Mesendoderm (in vitro differentiated cells): Measurements from ENCODE around the gene TMC6. TPM values are rescaled to one million over a fixed set of nuclear protein-coding genes. Genes with fewer than 3 reads are reported as not detected.

Source experiments
- DNase-seq: peaks from one replicate; pipeline ENCODE4 v3.0.0; 2013
- H2AK5ac ChIP-seq: 2 replicates; pipeline ENCODE4 v1.6.1; 2013; ENCODE audit warnings: low read length, inconsistent platforms
- H2BK120ac ChIP-seq: 2 replicates; pipeline ENCODE4 v1.6.1; 2013; ENCODE audit warnings: low read depth, mild to moderate bottlenecking, low read length, moderate library complexity, mixed read lengths
- H2BK15ac ChIP-seq: replicated peaks from 2 replicates; pipeline ENCODE4 v1.6.1; 2013; ENCODE audit warnings: low read depth, mild to moderate bottlenecking, moderate library complexity
- H2BK5ac ChIP-seq: 2 replicates; pipeline ENCODE4 v1.6.1; 2013; ENCODE audit warnings: low read length, inconsistent platforms
- H3K18ac ChIP-seq: 2 replicates; pipeline ENCODE4 v1.6.1; 2013; ENCODE audit warnings: mild to moderate bottlenecking, low read length, mixed read lengths
- H3K23ac ChIP-seq: one replicate; pipeline ENCODE4 v1.6.1; 2013; ENCODE audit warnings: low read length
- H3K27ac ChIP-seq: 2 replicates; pipeline ENCODE4 v1.5.1; 2013; ENCODE audit warnings: low read depth, mild to moderate bottlenecking, inconsistent platforms, low read length, moderate library complexity
- H3K27me3 ChIP-seq: 2 replicates; pipeline ENCODE4 v1.6.1; 2013; ENCODE audit warnings: low read length, control low read depth, mild to moderate bottlenecking, inconsistent platforms; ENCODE audit not compliant: insufficient read depth, poor library complexity
- H3K36me3 ChIP-seq: 2 replicates; pipeline ENCODE4 v1.6.1; 2013; ENCODE audit warnings: low read length, inconsistent platforms; ENCODE audit not compliant: control insufficient read depth, insufficient read depth
- H3K4ac ChIP-seq: one replicate; pipeline ENCODE4 v1.6.1; 2013; ENCODE audit warnings: low read depth, mild to moderate bottlenecking, low read length, moderate library complexity
- H3K4me1 ChIP-seq: 2 replicates; pipeline ENCODE4 v1.6.1; 2013; ENCODE audit warnings: low read depth, low read length, inconsistent platforms; ENCODE audit not compliant: control insufficient read depth
- H3K4me2 ChIP-seq: 2 replicates; pipeline ENCODE4 v1.6.1; 2013; ENCODE audit warnings: low read length
- H3K4me3 ChIP-seq: 2 replicates; pipeline ENCODE4 v1.5.1; 2013; ENCODE audit warnings: mild to moderate bottlenecking, low read length
- H3K56ac ChIP-seq: one replicate; pipeline ENCODE4 v1.6.1; 2013; ENCODE audit warnings: low read length
- H3K79me1 ChIP-seq: 2 replicates; pipeline ENCODE4 v1.6.1; 2013; ENCODE audit warnings: low read length, inconsistent platforms
- H3K79me2 ChIP-seq: 2 replicates; pipeline ENCODE4 v1.6.1; 2013; ENCODE audit warnings: mild to moderate bottlenecking, low read length; ENCODE audit not compliant: control insufficient read depth, insufficient read depth
- H3K9ac ChIP-seq: 2 replicates; pipeline ENCODE4 v1.6.1; 2013; ENCODE audit warnings: low read length, inconsistent platforms
- H4K5ac ChIP-seq: one replicate; pipeline ENCODE4 v1.6.1; 2013; ENCODE audit warnings: low read length
- H4K8ac ChIP-seq: one replicate; pipeline ENCODE4 v1.6.1; 2013; ENCODE audit warnings: low read depth, mild to moderate bottlenecking, control low read depth, low read length, moderate library complexity
- WGBS: extraction: QIAGEN DNeasy Blood & Tissue Kit; methylation state at CpG from one replicate; pipeline ENCODE4 v1.1.7; 2013; ENCODE audit warnings: low lambda C conversion rate, missing lambda C conversion rate; ENCODE audit not compliant: insufficient coverage; ENCODE audit errors: extremely low coverage; 5-methylcytosine and 5-hydroxymethylcytosine counted together
- small RNA-seq: library from polyadenylated mRNA; stranded (forward); fragments of <200 nt; extraction: miRNeasy Mini kit (QIAGEN cat#:217004); gene quantifications from one replicate; pipeline ENCODE3, GENCODE V24; 2013; ENCODE audit not compliant: insufficient read depth

TMC6 gene

GRCh38 chr17:78064708-78065107, 63.8 kb downstream of the TMC6 start:
- no peaks in the 10 kb centered on the region for H3K79me1 ChIP-seq
- no peak overlapping the region for H3K4ac ChIP-seq
- no peak overlapping the region for H3K56ac ChIP-seq
- no peak overlapping the region for H2BK120ac ChIP-seq
- H3K36me3 ChIP-seq, result no peaks in the 10 kb centered on the region
- H3K27me3 ChIP-seq, result no peaks in the 10 kb centered on the region
- H3K4me3 ChIP-seq, result no peak overlapping the region
- H4K8ac ChIP-seq, result no peak overlapping the region
- no peak overlapping the region for H3K4me2 ChIP-seq
- no peak overlapping the region for H2BK15ac ChIP-seq
- H4K5ac ChIP-seq, result no peak overlapping the region
- H3K79me2 ChIP-seq, result no peaks in the 10 kb centered on the region
- H3K9ac ChIP-seq, result no peak overlapping the region
- DNase-seq, result no peak
- H3K23ac ChIP-seq, result no peak overlapping the region
- no peaks in the 10 kb centered on the region for H3K4me1 ChIP-seq
- no peak overlapping the region for H2BK5ac ChIP-seq
- H2AK5ac ChIP-seq, result no peak overlapping the region
- no CpG with 5 or more reads among the region's 4 CpGs for WGBS
- no peak overlapping the region for H3K27ac ChIP-seq
- no peak overlapping the region for H3K18ac ChIP-seq

DNA sequence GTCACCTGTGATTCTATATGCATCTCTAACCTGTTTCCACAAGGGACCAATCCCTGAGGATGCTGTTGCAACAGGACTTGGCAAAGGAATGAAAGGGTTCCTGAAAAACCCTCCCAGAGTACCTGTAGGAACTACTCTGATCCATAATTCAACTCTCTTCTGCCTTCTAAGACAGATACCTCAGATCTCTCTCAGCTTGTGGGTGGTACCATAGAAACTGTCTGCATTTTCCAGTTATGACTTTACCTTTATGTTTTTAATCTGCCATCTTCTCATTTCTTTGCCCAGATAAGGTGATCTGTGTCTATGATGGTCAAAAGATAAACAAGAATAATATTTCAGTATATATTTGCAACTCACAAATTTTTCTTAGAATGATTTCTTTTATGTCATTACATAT, 65.1 kb downstream of the TMC6 start:
- no peak overlapping the region for H4K8ac ChIP-seq
- no peaks in the 10 kb centered on the region for H3K79me1 ChIP-seq
- H2AK5ac ChIP-seq, result no peak overlapping the region
- no peak overlapping the region for H3K27ac ChIP-seq
- H3K4me1 ChIP-seq, result no peaks in the 10 kb centered on the region
- H2BK120ac ChIP-seq, result no peak overlapping the region
- no peak overlapping the region for H3K23ac ChIP-seq
- H3K9ac ChIP-seq, result no peak overlapping the region
- no peaks in the 10 kb centered on the region for H3K36me3 ChIP-seq
- no peak overlapping the region for H4K5ac ChIP-seq
- H3K79me2 ChIP-seq, result no peaks in the 10 kb centered on the region
- H3K4me2 ChIP-seq, result no peak overlapping the region
- no peak overlapping the region for H2BK5ac ChIP-seq
- H2BK15ac ChIP-seq, result no peak overlapping the region
- no peak overlapping the region for H3K4ac ChIP-seq
- H3K56ac ChIP-seq, result no peak overlapping the region
- no peak for DNase-seq
- H3K4me3 ChIP-seq, result no peak overlapping the region
- no peak overlapping the region for H3K18ac ChIP-seq
- H3K27me3 ChIP-seq, result no peaks in the 10 kb centered on the region

- no peak overlapping the region for H3K4ac ChIP-seq
- no peak overlapping the region for H3K4me3 ChIP-seq
- H3K18ac ChIP-seq, result no peak overlapping the region
- H4K8ac ChIP-seq, result no peak overlapping the region
- H2BK120ac ChIP-seq, result no peak overlapping the region
- 100% methylated on average over 1 of the region's 2 CpGs for WGBS
- no peaks in the 10 kb centered on the region for H3K79me1 ChIP-seq
- no peak overlapping the region for H2BK5ac ChIP-seq
- no peaks in the 10 kb centered on the region for H3K79me2 ChIP-seq
- H2BK15ac ChIP-seq, result no peak overlapping the region
- H3K23ac ChIP-seq, result no peak overlapping the region
- no peak overlapping the region for H3K27ac ChIP-seq
- H3K9ac ChIP-seq, result no peak overlapping the region
- DNase-seq, result no peak
- H3K4me1 ChIP-seq, result no peaks in the 10 kb centered on the region
- H3K27me3 ChIP-seq, result no peaks in the 10 kb centered on the region
- no peak overlapping the region for H4K5ac ChIP-seq
- no peak overlapping the region for H3K56ac ChIP-seq
- H2AK5ac ChIP-seq, result no peak overlapping the region
- H3K36me3 ChIP-seq, result no peaks in the 10 kb centered on the region
- no peak overlapping the region for H3K4me2 ChIP-seq
Observed at GRCh38 chr17:78062596-78062995, 66.0 kb downstream of the TMC6 start.

Small RNA genes lying within 50 kb of the gene (small RNA-seq; reads per million reads assigned to genes)
- gene RNU6-625P, result not detected
